Uterus (tissue), 2 donors: ENCODE measurements around the gene DAPK2.

ENCODE experiments used
- POLR2A ChIP-seq, 2 donors: fragments of 450-650 bp; IDR thresholded peaks; one replicate each; pipeline ENCODE4 v1.6.1; 2016; ENCODE audit warnings: antibody characterized with exemption in 2 of 2, mild to moderate bottlenecking in 1 of 2, moderate library complexity in 1 of 2
- TF ChIP-seq, protein P1 (sequence below), 4 experiments: fragments of 200-600 bp in 2 of 4; fragments of 450-650 bp in 2 of 4; sonication (generic) in 2 of 4; IDR thresholded peaks; one replicate each; pipeline ENCODE4 v1.5.1; 2016 to 2019; ENCODE audit warnings: antibody characterized with exemption in 4 of 4, mild to moderate bottlenecking in 2 of 4, moderate library complexity in 1 of 4

DNA sequence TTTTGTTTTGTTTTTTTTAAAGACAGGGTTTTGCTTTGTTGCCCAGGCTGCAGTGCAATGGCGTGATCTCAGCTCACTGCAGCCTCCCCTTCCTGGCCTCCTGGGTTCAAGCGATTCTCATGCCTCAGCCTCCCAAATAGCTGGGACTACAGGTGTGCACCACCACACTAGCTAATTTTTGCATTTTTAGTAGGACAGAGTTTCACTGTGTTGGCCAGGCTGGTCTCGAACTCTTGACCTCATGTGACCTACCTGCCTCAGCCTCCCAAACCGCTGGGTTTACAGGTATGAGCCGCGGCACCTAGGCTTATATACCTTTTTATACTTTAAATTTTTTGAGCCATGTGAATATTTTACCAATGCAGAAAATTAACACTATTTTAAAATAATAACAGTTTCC is 155.7 kb downstream of the DAPK2 start:
- TF ChIP-seq, protein P1, sequence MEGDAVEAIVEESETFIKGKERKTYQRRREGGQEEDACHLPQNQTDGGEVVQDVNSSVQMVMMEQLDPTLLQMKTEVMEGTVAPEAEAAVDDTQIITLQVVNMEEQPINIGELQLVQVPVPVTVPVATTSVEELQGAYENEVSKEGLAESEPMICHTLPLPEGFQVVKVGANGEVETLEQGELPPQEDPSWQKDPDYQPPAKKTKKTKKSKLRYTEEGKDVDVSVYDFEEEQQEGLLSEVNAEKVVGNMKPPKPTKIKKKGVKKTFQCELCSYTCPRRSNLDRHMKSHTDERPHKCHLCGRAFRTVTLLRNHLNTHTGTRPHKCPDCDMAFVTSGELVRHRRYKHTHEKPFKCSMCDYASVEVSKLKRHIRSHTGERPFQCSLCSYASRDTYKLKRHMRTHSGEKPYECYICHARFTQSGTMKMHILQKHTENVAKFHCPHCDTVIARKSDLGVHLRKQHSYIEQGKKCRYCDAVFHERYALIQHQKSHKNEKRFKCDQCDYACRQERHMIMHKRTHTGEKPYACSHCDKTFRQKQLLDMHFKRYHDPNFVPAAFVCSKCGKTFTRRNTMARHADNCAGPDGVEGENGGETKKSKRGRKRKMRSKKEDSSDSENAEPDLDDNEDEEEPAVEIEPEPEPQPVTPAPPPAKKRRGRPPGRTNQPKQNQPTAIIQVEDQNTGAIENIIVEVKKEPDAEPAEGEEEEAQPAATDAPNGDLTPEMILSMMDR (IDR thresholded peaks at IDR 0.05) = no peak
- TF ChIP-seq POLR2A (IDR thresholded peaks at IDR 0.05) = no peak
